B cell (primary cell): ENCODE results near the gene NFATC2. TPM values are rescaled to one million over a fixed set of nuclear protein-coding genes. Genes with fewer than 3 reads are reported as not detected.

ENCODE experiments used
- ATAC-seq: fragments of 200-7000 bp; cut with Tn5 transposase; one replicate; pipeline ENCODE4 v1.10.0; 2021; ENCODE audit warnings: low read depth, mild to moderate bottlenecking, moderate number of reproducible peaks, moderate library complexity
- CTCF ChIA-PET: fragments of 350-600 bp; sonication (Branson Sonifier 250); formaldehyde crosslinking; loops from one replicate; lab custom pipeline; 2021; ENCODE audit warnings: antibody characterized with exemption, inconsistent platforms; lab: Charles Lee
- POLR2A ChIA-PET: fragments of 350-600 bp; sonication (Branson Sonifier 250); formaldehyde crosslinking; loops from one replicate; lab custom pipeline; 2021; ENCODE audit warnings: antibody characterized with exemption; lab: Charles Lee
- DNase-seq: peaks from one replicate; pipeline ENCODE4 v3.0.0; 2013
- H2AFZ ChIP-seq: 2 replicates; pipeline ENCODE4 v1.6.1; 2012; ENCODE audit warnings: mild to moderate bottlenecking, low read depth, low read length; ENCODE audit not compliant: insufficient read depth, poor library complexity, severe bottlenecking
- H3K27ac ChIP-seq, 2 donors: 1 replicate in 1 of 2; 2 replicates in 1 of 2; pipeline ENCODE4 v1.5.1; 2012 to 2013; ENCODE audit warnings: low read length in 2 of 2, mild to moderate bottlenecking in 2 of 2, moderate library complexity in 1 of 2
- H3K27me3 ChIP-seq, 4 experiments: fragments of 200-600 bp in 1 of 4; sonication (generic) in 1 of 4; replicated peaks in 1 of 4; 1 replicate in 2 of 4; 2 replicates in 2 of 4; pipeline versions ENCODE4 v1.6.1 to v1.7.0; 2013 to 2016; ENCODE audit warnings: low read length in 3 of 4, mild to moderate bottlenecking in 2 of 4, mixed read lengths in 1 of 4, moderate library complexity in 1 of 4; ENCODE audit not compliant: insufficient read depth in 4 of 4, control insufficient read depth in 3 of 4; ENCODE audit errors: control extremely low read depth in 1 of 4
- H3K36me3 ChIP-seq, 2 experiments: replicated peaks in 1 of 2; 1 replicate in 1 of 2; 2 replicates in 1 of 2; pipeline versions ENCODE4 v1.6.1 to v1.7.1; 2013; ENCODE audit warnings: low read length in 1 of 2; ENCODE audit not compliant: insufficient read depth in 2 of 2, control insufficient read depth in 1 of 2; ENCODE audit errors: control extremely low read depth in 1 of 2, extremely low read depth in 1 of 2
- H3K4me1 ChIP-seq, 2 donors: fragments of 200-600 bp in 1 of 2; sonication (generic) in 1 of 2; 1 replicate in 1 of 2; 2 replicates in 1 of 2; pipeline versions ENCODE4 v1.5.1 to v1.6.1; 2013 to 2017; ENCODE audit warnings: low read length in 2 of 2; ENCODE audit not compliant: control insufficient read depth in 2 of 2, insufficient read depth in 2 of 2
- H3K4me2 ChIP-seq: replicated peaks from 2 replicates; pipeline ENCODE3; 2012; ENCODE audit warnings: mild to moderate bottlenecking, low read depth, low read length; ENCODE audit not compliant: poor library complexity, severe bottlenecking
- H3K4me3 ChIP-seq, 5 experiments: fragments of 200-600 bp in 1 of 5; sonication (generic) in 1 of 5; 1 replicate in 3 of 5; 2 replicates in 2 of 5; pipeline versions ENCODE4 v1.5.1 to v1.7.0; 2011 to 2016; ENCODE audit warnings: low read length in 4 of 5, mild to moderate bottlenecking in 4 of 5, low read depth in 2 of 5, control low read depth in 1 of 5, moderate library complexity in 1 of 5; ENCODE audit not compliant: insufficient read depth in 1 of 5; ENCODE audit errors: control extremely low read depth in 1 of 5, extremely low read depth in 1 of 5
- H3K79me2 ChIP-seq: fragments of 200-600 bp; sonication (generic); one replicate; pipeline ENCODE4 v1.6.0; 2016; ENCODE audit warnings: low read length; ENCODE audit not compliant: control insufficient read depth, insufficient read depth
- H3K9ac ChIP-seq: fragments of 200-600 bp; sonication (generic); 2 replicates; pipeline ENCODE4 v1.6.1; 2017; ENCODE audit warnings: mild to moderate bottlenecking, low read length, moderate library complexity
- H3K9me3 ChIP-seq, 3 donors: one replicate each; pipeline versions ENCODE4 v1.6.1 to v1.7.1; 2013; ENCODE audit warnings: low read length in 2 of 3; ENCODE audit not compliant: control insufficient read depth in 2 of 3, insufficient read depth in 1 of 3; ENCODE audit errors: control extremely low read depth in 1 of 3
- H4K20me1 ChIP-seq: 2 replicates; pipeline ENCODE4 v1.6.0; 2012; ENCODE audit warnings: mild to moderate bottlenecking, low read length; ENCODE audit not compliant: insufficient read depth, control insufficient read depth, poor library complexity, severe bottlenecking
- H3K27ac Mint-ChIP-seq: one replicate; pipeline ENCODE4 v1.8.0; 2021; ENCODE audit warnings: mixed read lengths
- H3K27me3 Mint-ChIP-seq: one replicate; pipeline ENCODE4 v1.8.0; 2021; ENCODE audit warnings: mixed read lengths
- H3K4me1 Mint-ChIP-seq: one replicate; pipeline ENCODE4 v1.8.0; 2021; ENCODE audit warnings: mixed read lengths
- H3K4me3 Mint-ChIP-seq: one replicate; pipeline ENCODE4 v1.8.0; 2021; ENCODE audit warnings: mixed read lengths
- H3K9me3 Mint-ChIP-seq: one replicate; pipeline ENCODE4 v1.8.0; 2022; ENCODE audit warnings: mixed read lengths; ENCODE audit not compliant: insufficient read depth
- EZH2 ChIP-seq: IDR thresholded peaks from 2 replicates; pipeline ENCODE4 v1.6.1; 2012; ENCODE audit warnings: borderline replicate concordance, low read depth, mild to moderate bottlenecking, moderate library complexity, low read length; ENCODE audit not compliant: insufficient read depth, poor library complexity, severe bottlenecking
- WGBS: methylation state at CpG from one replicate; pipeline ENCODE4 v1.1.5; 2013; ENCODE audit warnings: missing lambda C conversion rate; ENCODE audit not compliant: insufficient coverage; 5-methylcytosine and 5-hydroxymethylcytosine counted together
- intact Hi-C: fragments of 100-400 bp; cut with micrococcal nuclease; formaldehyde crosslinking; loops from one replicate; pipeline ENCODE4 v1.10.0; 2022
- polyA plus RNA-seq: library from polyadenylated mRNA; depleted of rRNA; stranded (reverse); fragments of >200 nt; gene quantifications from 2 replicates; pipeline ENCODE4 v1.2.3, GENCODE V29; 2012
- total RNA-seq, 2 donors: library from RNA; stranded (reverse); fragments of 120-200 nt in 1 of 2; gene quantifications; 1 replicate in 1 of 2; 2 replicates in 1 of 2; pipeline versions ENCODE4 v1.2.3 to v1.2.4, GENCODE V29; 2013 to 2022
- TF ChIP-seq, protein P1 (sequence below): fragments of 200-600 bp; IDR thresholded peaks from one replicate; pipeline ENCODE4 v1.8.0; 2022; ENCODE audit warnings: antibody characterized with exemption, mild to moderate bottlenecking

NFATC2 gene
- total and polyA plus RNA-seq, 2 donors (not counting 1 experiment from before 2014, with no cell fraction given): 10.1 to 38.0 TPM

DNA sequence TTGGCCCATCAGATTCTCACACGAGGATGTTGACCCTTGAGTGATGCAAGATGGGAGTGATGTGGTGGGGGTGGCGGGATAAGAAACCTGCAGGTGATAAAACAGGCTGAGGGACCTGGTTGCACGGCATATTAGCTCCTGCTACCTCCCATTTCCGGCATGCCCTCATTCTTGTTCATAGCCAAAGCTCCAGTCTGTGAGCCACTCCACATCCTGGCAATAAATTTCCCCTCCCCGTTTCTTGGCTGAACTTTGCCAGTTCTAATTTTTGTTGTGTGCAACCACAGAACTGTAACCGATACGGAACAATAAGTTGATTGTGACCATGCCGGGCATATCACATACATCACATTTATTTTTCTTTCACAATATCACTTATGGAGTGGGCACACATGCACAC is 41.6 kb upstream of the NFATC2 start:
- Mint-ChIP-seq H3K4me1 (peaks cover 12% of the 10 kb centered on the region), H3K27me3 (peaks cover 56% of the 10 kb centered on the region), H3K9me3 (no peaks in the 10 kb centered on the region), H3K27ac (no peak overlapping the region), H3K4me3 (no peak overlapping the region)
- ChIA-PET POLR2A (no interaction called here), CTCF (interaction anchor here (0.7 kb wide), 1 partner anchor 11 kb away, joined by 4 read pairs; no protein-coding TSS in a partner anchor)
- H3K4me2 ChIP-seq: no peak overlapping the region
- WGBS: 91% methylated on average over 6 of the region's 8 CpGs
- H3K4me1 ChIP-seq: peaks cover 3 to 4% of the 10 kb centered on the region in 2 donors
- no peaks in the 10 kb centered on the region for H3K9me3 ChIP-seq
- H3K79me2 ChIP-seq: no peaks in the 10 kb centered on the region
- intact Hi-C loops: no loop called here
- no peaks in the 10 kb centered on the region for H4K20me1 ChIP-seq
- peaks cover 0 to 8% (median 3%) of the 10 kb centered on the region in 4 experiments for H3K27me3 ChIP-seq
- TF ChIP-seq EZH2: no peak
- TF ChIP-seq, protein P1, sequence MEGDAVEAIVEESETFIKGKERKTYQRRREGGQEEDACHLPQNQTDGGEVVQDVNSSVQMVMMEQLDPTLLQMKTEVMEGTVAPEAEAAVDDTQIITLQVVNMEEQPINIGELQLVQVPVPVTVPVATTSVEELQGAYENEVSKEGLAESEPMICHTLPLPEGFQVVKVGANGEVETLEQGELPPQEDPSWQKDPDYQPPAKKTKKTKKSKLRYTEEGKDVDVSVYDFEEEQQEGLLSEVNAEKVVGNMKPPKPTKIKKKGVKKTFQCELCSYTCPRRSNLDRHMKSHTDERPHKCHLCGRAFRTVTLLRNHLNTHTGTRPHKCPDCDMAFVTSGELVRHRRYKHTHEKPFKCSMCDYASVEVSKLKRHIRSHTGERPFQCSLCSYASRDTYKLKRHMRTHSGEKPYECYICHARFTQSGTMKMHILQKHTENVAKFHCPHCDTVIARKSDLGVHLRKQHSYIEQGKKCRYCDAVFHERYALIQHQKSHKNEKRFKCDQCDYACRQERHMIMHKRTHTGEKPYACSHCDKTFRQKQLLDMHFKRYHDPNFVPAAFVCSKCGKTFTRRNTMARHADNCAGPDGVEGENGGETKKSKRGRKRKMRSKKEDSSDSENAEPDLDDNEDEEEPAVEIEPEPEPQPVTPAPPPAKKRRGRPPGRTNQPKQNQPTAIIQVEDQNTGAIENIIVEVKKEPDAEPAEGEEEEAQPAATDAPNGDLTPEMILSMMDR: no peak
- H3K36me3 ChIP-seq: no peaks in the 10 kb centered on the region
- no peak overlapping the region for H3K27ac ChIP-seq
- ATAC-seq (no peak), DNase-seq (no peak)
- no peak overlapping the region for H3K4me3 ChIP-seq
- H2AFZ ChIP-seq: no peak overlapping the region
- H3K9ac ChIP-seq: no peak overlapping the region

GRCh38 chr20:51583499-51583898 is 41.0 kb upstream of the NFATC2 start:
- ChIA-PET CTCF (interaction anchor here (0.6 to 0.9 kb wide), 2 partner anchors 11 to 198 kb away, joined by 3 read pairs; no protein-coding TSS in a partner anchor), POLR2A (interaction anchor here (0.6 kb wide), 1 partner anchor 608 kb away, joined by 3 read pairs; no protein-coding TSS in a partner anchor)
- no peaks in the 10 kb centered on the region for H3K9me3 Mint-ChIP-seq
- no peaks in the 10 kb centered on the region for H3K79me2 ChIP-seq
- H3K4me1 Mint-ChIP-seq: peaks cover 12% of the 10 kb centered on the region
- no peak overlapping the region for H3K4me3 ChIP-seq
- WGBS: 97% methylated on average over 12 of the region's 14 CpGs
- H3K36me3 ChIP-seq: no peaks in the 10 kb centered on the region
- H3K9ac ChIP-seq: no peak overlapping the region
- H3K27ac ChIP-seq: no peak overlapping the region
- no peak for ATAC-seq
- no peaks in the 10 kb centered on the region for H4K20me1 ChIP-seq
- H3K4me1 ChIP-seq: peaks cover 3 to 4% of the 10 kb centered on the region in 2 donors
- intact Hi-C loops: no loop called here
- DNase-seq: no peak
- H3K9me3 ChIP-seq: no peaks in the 10 kb centered on the region
- TF ChIP-seq, protein P1: no peak
- TF ChIP-seq EZH2: no peak
- H2AFZ ChIP-seq: no peak overlapping the region
- H3K4me3 Mint-ChIP-seq: no peak overlapping the region
- H3K27ac Mint-ChIP-seq: no peak overlapping the region
- H3K4me2 ChIP-seq: no peak overlapping the region
- H3K27me3 ChIP-seq: peaks cover 0 to 8% (median 3%) of the 10 kb centered on the region in 4 experiments
- H3K27me3 Mint-ChIP-seq: peaks cover 56% of the 10 kb centered on the region
